ENCODE measurements around the gene TFE3. TPM values are rescaled to one million over a fixed set of nuclear protein-coding genes. Genes with fewer than 3 reads are reported as not detected.
A peak's percentile ranks its signal among the peaks of the same experiment; 100 is the strongest.

Gene TFE3
- total RNA-seq, 1 experiment from 2014 or later = 35.1 TPM

DNA sequence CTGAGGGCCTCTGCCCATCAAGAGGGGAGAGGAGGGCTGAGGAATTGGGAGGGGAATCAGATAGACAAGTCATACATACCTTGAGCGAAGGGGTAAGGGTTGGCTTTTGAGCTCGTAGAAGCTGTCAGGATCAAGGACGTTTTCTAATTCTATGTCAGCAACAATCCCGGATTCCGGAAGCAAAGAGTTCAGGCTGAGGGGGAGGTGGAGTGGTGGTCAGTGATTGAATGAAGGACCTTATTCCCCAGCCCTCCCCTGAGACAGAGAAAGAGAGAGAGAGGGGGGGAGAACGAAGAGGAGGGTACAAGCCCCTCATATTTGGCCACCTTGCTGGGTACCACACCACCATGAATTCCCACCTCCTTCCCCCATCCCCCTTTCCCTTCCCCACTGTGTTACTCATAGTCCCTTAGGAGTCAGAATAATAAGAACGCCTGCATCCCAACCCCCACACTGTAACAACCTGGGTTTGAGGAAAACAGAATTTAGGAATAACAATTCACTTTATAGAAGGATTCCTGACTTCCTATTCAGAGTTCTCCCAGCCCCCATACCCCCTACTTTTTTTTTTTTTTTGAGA, 2.7 kb downstream of the TFE3 start:
- Mint-ChIP-seq H3K9me3 (ENCODE audit: low read depth, unreplicated experiment) (no peaks in the 10 kb centered on the region), H3K27me3 (ENCODE audit: unreplicated experiment) (no peaks in the 10 kb centered on the region), H3K27ac (ENCODE audit: unreplicated experiment) (peak overlapping the region; percentile 72), H3K4me1 (ENCODE audit: low read depth, unreplicated experiment) (peaks cover 36% of the 10 kb centered on the region), H3K4me3 (ENCODE audit: low read depth, unreplicated experiment) (peak overlapping the region; percentile 52), H3K36me3 (ENCODE audit: insufficient read depth, unreplicated experiment) (peaks cover 65% of the 10 kb centered on the region)
- TF ChIP-seq, protein P1, sequence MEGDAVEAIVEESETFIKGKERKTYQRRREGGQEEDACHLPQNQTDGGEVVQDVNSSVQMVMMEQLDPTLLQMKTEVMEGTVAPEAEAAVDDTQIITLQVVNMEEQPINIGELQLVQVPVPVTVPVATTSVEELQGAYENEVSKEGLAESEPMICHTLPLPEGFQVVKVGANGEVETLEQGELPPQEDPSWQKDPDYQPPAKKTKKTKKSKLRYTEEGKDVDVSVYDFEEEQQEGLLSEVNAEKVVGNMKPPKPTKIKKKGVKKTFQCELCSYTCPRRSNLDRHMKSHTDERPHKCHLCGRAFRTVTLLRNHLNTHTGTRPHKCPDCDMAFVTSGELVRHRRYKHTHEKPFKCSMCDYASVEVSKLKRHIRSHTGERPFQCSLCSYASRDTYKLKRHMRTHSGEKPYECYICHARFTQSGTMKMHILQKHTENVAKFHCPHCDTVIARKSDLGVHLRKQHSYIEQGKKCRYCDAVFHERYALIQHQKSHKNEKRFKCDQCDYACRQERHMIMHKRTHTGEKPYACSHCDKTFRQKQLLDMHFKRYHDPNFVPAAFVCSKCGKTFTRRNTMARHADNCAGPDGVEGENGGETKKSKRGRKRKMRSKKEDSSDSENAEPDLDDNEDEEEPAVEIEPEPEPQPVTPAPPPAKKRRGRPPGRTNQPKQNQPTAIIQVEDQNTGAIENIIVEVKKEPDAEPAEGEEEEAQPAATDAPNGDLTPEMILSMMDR (IDR thresholded peaks at IDR 0.05; ENCODE audit: unreplicated experiment) = no peak
- CTCF ChIA-PET = interaction anchor here (0.7 to 1.0 kb wide), 2 partner anchors 38 to 837 kb away, joined by 3 to 5 read pairs; partner anchors contain the start of gene GRIPAP1
- BruUV-seq (replicated peaks) = no TSS peak
- intact Hi-C loops (cut with micrococcal nuclease; ENCODE audit: unreplicated experiment) = loop anchor here (2.0 to 10.0 kb wide), 4 partner anchors 38 to 236 kb away; partner anchors contain the start of genes GRIPAP1, HDAC6, KCND1 and PIM2
- DNase-seq = no peak

DNA sequence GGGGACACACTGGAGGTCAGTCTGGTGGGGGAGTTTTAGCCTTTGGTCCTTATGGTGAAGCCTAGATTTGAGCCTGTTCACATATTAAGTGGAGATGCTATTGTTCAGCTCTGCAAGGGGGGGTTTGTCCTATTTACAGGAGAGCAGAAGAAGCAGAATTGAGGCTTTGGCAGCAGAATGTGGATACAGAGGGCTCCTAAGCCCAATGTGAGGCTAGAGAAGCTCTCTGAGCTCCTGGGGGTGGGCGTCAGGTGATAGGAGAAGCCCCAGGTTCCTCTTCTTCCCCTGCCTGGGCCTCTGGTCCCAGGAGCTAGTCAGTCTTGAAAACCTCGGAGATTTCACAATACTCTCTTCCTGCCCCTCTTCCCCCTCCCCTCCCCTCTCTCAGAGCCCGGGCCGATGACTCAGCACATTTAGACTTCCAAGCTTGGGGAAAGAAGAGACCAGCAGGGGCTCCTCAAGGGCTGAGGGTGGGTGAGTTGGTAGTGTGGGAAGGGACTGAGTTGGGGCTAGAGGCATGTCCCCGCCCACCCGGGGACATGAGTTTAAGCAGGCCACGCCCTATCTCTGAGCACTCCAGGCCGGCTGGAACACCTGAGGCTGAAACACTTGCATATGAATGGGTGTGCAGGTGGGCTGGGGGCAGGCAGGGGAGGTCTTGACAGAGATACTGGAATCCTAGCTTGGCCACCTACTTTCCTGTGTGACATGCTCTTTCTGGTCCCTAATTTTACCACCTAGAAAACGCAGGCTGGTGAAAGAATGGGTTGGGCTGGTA, 3.4 kb downstream of the TFE3 start:
- H3K27ac Mint-ChIP-seq (ENCODE audit: unreplicated experiment) = peak overlapping the region; percentile 72
- DNase-seq = peak; percentile 72
- no TSS peak for BruUV-seq (replicated peaks)
- H3K27me3 Mint-ChIP-seq (ENCODE audit: unreplicated experiment) = no peaks in the 10 kb centered on the region
- peaks cover 36% of the 10 kb centered on the region for H3K4me1 Mint-ChIP-seq (ENCODE audit: low read depth, unreplicated experiment)
- intact Hi-C loops (cut with micrococcal nuclease; ENCODE audit: unreplicated experiment) = loop anchor here (2.0 to 10.0 kb wide), 4 partner anchors 37 to 235 kb away; partner anchors contain the start of genes GRIPAP1, HDAC6, KCND1 and PIM2
- H3K4me3 Mint-ChIP-seq (ENCODE audit: low read depth, unreplicated experiment) = peak overlapping the region; percentile 52
- no peaks in the 10 kb centered on the region for H3K9me3 Mint-ChIP-seq (ENCODE audit: low read depth, unreplicated experiment)
- TF ChIP-seq, protein P1 (IDR thresholded peaks at IDR 0.05; ENCODE audit: unreplicated experiment) = no peak
- peaks cover 65% of the 10 kb centered on the region for H3K36me3 Mint-ChIP-seq (ENCODE audit: insufficient read depth, unreplicated experiment)
- CTCF ChIA-PET = interaction anchor here (1.0 kb wide), 1 partner anchor 37 kb away, joined by 5 read pairs; the partner anchor contains the start of gene GRIPAP1

DNA sequence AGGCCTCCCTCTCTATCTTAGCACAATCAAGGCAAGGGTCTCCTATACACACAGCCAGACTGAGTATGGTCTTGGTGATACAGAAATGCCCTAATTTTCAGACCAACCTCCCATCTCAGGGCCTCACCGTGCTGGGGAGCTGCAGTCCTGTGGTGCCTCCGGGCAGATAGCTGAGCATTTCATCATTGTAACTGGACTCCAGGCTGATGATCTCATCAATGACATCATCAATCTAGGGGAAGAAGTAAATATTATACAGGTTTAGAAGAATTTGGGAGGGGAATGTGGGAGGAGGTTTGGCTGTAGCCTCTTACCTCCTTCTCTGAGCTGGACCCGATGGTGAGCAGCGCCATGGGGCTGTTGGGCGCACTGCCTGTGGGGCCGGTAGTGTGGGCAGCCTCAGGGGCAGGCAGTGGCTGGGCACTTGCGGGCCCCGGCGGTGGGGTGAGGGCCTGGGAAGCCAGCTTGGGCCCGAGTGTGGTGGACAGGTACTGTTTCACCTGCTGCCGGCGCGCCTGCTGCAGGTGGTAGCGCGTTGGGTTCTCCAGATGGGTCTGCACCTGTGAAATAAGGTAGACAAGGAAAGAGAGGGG, 5.2 kb downstream of the TFE3 start:
- BruUV-seq (replicated peaks) = no TSS peak
- no peaks in the 10 kb centered on the region for H3K9me3 Mint-ChIP-seq (ENCODE audit: low read depth, unreplicated experiment)
- DNase-seq = no peak
- no peaks in the 10 kb centered on the region for H3K27me3 Mint-ChIP-seq (ENCODE audit: unreplicated experiment)
- CTCF ChIA-PET = no interaction called here
- peaks cover 29% of the 10 kb centered on the region for H3K4me1 Mint-ChIP-seq (ENCODE audit: low read depth, unreplicated experiment)
- intact Hi-C loops (cut with micrococcal nuclease; ENCODE audit: unreplicated experiment) = no loop called here
- H3K27ac Mint-ChIP-seq (ENCODE audit: unreplicated experiment) = no peak overlapping the region
- TF ChIP-seq, protein P1 (IDR thresholded peaks at IDR 0.05; ENCODE audit: unreplicated experiment) = no peak
- H3K36me3 Mint-ChIP-seq (ENCODE audit: insufficient read depth, unreplicated experiment) = peaks cover 67% of the 10 kb centered on the region
- no peak overlapping the region for H3K4me3 Mint-ChIP-seq (ENCODE audit: low read depth, unreplicated experiment)

DNA sequence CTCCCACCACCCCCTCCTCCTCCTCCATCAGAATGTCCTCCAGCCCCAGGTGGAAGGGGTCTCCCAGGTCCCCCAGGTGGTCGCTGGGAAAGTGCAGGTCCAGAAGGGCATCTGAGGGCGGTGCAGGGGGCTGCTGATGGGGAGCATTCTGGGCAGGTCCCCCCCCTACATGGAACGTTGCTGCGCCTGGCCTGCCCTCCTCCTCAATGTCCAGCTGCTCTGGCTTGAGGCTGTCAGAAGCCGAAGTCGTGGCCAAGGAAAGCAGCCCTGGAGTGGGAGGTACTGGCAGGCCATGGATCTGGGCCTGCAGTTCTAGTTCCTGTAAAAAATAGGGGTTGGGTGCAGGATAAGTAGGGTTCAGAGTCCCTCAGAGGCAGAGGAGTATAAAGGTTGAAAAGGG, 12.9 kb downstream of the TFE3 start:
- no peaks in the 10 kb centered on the region for H3K9me3 Mint-ChIP-seq (ENCODE audit: low read depth, unreplicated experiment)
- DNase-seq = no peak
- BruUV-seq (replicated peaks) = no TSS peak
- no peak overlapping the region for H3K27ac Mint-ChIP-seq (ENCODE audit: unreplicated experiment)
- intact Hi-C loops (cut with micrococcal nuclease; ENCODE audit: unreplicated experiment) = no loop called here
- CTCF ChIA-PET = no interaction called here
- TF ChIP-seq, protein P1 (IDR thresholded peaks at IDR 0.05; ENCODE audit: unreplicated experiment) = no peak
- no peaks in the 10 kb centered on the region for H3K27me3 Mint-ChIP-seq (ENCODE audit: unreplicated experiment)
- no peak overlapping the region for H3K4me3 Mint-ChIP-seq (ENCODE audit: low read depth, unreplicated experiment)
- peaks cover 55% of the 10 kb centered on the region for H3K36me3 Mint-ChIP-seq (ENCODE audit: insufficient read depth, unreplicated experiment)
- H3K4me1 Mint-ChIP-seq (ENCODE audit: low read depth, unreplicated experiment) = peaks cover 7% of the 10 kb centered on the region
